ENCODE results near the gene RNASEH2A. TPM values are rescaled to one million over a fixed set of nuclear protein-coding genes. Genes with fewer than 3 reads are reported as not detected.
"Not testable (repeated sequence)": the region's sequence is repeated elsewhere in the genome, so short reads cannot be mapped to it uniquely, and the experiment has no call there.

The RNASEH2A gene
- polyA plus RNA-seq, 1 of the 3 experiments (the other 2 are of a cell fraction) = 48.1 TPM

DNA sequence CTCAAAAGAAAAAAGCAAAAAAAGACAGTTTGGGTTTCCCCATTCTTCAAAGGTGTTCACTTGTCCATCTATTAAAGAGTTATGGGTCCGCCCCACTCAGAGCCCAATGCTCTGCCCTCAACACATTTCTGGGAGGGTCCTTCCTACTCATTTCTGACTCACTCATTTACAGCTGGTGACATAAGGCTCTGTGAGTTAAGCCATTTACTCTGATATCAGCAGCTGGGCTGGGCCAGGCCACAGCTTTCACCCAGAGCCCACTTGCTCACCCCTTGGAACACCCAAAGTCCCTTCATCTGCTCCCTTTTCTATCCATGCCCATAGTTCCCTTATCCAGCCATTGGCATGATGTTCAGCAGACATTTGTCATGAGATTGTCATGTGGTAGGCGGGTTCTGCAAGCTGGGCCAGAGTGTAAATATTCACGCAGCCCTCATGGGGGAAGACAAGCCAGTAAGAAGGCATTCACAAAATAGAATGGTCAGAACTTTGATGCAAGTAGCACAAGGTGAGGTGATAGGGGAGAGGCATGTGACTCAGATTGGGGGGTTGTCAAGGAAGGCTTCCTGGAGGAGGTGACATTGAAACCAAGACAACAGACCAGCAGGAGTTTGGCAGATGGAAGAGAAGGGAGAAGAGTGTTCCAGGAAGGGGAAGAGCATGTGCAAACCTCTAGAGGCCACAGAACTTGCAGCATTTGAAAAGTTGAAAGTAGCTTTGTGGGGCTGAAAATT is 37.8 kb downstream of the RNASEH2A start:
- 90% methylated on average over 3 of the region's 3 CpGs for WGBS (ENCODE audit: low lambda C conversion rate)
- Histone ChIP-seq H3K36me3 (replicated peaks in 1 of 2; ENCODE audit: control insufficient read depth in 1 of 2, insufficient read depth in 2 of 2, low read length in 1 of 2) (no peaks in the 10 kb centered on the region), H3K9me3 (no peaks in the 10 kb centered on the region), H3K79me2 (ENCODE audit: insufficient read depth) (no peaks in the 10 kb centered on the region), H3K9me2 (no peaks in the 10 kb centered on the region), H2AFZ (ENCODE audit: low read depth) (no peak overlapping the region), H3K4me1 (ENCODE audit: control insufficient read depth in 1 of 2, insufficient read depth in 2 of 2, low read depth in 1 of 2, low read length in 1 of 2) (peaks cover 0 to 25% of the 10 kb centered on the region in 2 experiments; a peak in 1 of 4 replicates), H4K20me1 (ENCODE audit: insufficient read depth) (no peaks in the 10 kb centered on the region), H3K4me2 (no peak overlapping the region), H3F3A (replicated peaks; ENCODE audit: insufficient read depth) (peaks cover 12% of the 10 kb centered on the region), H3K27ac (ENCODE audit: low read depth in 2 of 2, low read length in 1 of 2) (no peak overlapping the region), H3K27me3 (ENCODE audit: insufficient read depth) (no peaks in the 10 kb centered on the region), H3K4me3 (ENCODE audit: low read depth in 2 of 2, low read length in 1 of 2) (no peak overlapping the region), H3K9ac (no peak overlapping the region)
- no peak for DNase-seq
- POLR2A ChIA-PET = no interaction called here
- CTCF ChIA-PET = interaction anchor here (0.6 to 1.2 kb wide), 2 partner anchors 36 to 41 kb away, joined by 3 read pairs; no protein-coding TSS in a partner anchor
- TF ChIP-seq GATA2 (CRISPR knock-in tag; IDR thresholded peaks at IDR 0.05) = no peak
- no peak for TF ChIP-seq MXI1 (IDR thresholded peaks at IDR 0.05; ENCODE audit: low read depth, low read length)
- TF ChIP-seq, protein P1, sequence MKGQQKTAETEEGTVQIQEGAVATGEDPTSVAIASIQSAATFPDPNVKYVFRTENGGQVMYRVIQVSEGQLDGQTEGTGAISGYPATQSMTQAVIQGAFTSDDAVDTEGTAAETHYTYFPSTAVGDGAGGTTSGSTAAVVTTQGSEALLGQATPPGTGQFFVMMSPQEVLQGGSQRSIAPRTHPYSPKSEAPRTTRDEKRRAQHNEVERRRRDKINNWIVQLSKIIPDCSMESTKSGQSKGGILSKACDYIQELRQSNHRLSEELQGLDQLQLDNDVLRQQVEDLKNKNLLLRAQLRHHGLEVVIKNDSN (IDR thresholded peaks at IDR 0.05; ENCODE audit: borderline replicate concordance, low read depth) = no peak
- TF ChIP-seq, protein P2, sequence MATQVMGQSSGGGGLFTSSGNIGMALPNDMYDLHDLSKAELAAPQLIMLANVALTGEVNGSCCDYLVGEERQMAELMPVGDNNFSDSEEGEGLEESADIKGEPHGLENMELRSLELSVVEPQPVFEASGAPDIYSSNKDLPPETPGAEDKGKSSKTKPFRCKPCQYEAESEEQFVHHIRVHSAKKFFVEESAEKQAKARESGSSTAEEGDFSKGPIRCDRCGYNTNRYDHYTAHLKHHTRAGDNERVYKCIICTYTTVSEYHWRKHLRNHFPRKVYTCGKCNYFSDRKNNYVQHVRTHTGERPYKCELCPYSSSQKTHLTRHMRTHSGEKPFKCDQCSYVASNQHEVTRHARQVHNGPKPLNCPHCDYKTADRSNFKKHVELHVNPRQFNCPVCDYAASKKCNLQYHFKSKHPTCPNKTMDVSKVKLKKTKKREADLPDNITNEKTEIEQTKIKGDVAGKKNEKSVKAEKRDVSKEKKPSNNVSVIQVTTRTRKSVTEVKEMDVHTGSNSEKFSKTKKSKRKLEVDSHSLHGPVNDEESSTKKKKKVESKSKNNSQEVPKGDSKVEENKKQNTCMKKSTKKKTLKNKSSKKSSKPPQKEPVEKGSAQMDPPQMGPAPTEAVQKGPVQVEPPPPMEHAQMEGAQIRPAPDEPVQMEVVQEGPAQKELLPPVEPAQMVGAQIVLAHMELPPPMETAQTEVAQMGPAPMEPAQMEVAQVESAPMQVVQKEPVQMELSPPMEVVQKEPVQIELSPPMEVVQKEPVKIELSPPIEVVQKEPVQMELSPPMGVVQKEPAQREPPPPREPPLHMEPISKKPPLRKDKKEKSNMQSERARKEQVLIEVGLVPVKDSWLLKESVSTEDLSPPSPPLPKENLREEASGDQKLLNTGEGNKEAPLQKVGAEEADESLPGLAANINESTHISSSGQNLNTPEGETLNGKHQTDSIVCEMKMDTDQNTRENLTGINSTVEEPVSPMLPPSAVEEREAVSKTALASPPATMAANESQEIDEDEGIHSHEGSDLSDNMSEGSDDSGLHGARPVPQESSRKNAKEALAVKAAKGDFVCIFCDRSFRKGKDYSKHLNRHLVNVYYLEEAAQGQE (IDR thresholded peaks at IDR 0.05; ENCODE audit: low read depth, low read length) = no peak
- TF ChIP-seq POLR2AphosphoS5 (IDR thresholded peaks at IDR 0.05; ENCODE audit: low read depth, low read length) = no peak
- TF ChIP-seq, protein P3, sequence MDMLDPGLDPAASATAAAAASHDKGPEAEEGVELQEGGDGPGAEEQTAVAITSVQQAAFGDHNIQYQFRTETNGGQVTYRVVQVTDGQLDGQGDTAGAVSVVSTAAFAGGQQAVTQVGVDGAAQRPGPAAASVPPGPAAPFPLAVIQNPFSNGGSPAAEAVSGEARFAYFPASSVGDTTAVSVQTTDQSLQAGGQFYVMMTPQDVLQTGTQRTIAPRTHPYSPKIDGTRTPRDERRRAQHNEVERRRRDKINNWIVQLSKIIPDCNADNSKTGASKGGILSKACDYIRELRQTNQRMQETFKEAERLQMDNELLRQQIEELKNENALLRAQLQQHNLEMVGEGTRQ (IDR thresholded peaks at IDR 0.05; ENCODE audit: borderline replicate concordance, low read depth, low read length) = no peak
- no peak for TF ChIP-seq ELF1 (IDR thresholded peaks at IDR 0.05)
- TF ChIP-seq, protein P4, sequence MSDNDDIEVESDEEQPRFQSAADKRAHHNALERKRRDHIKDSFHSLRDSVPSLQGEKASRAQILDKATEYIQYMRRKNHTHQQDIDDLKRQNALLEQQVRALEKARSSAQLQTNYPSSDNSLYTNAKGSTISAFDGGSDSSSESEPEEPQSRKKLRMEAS (IDR thresholded peaks at IDR 0.05; ENCODE audit: low read depth) = no peak
- no peak for TF ChIP-seq RFX5 (IDR thresholded peaks at IDR 0.05; ENCODE audit: low read length)
- TF ChIP-seq, protein P5, sequence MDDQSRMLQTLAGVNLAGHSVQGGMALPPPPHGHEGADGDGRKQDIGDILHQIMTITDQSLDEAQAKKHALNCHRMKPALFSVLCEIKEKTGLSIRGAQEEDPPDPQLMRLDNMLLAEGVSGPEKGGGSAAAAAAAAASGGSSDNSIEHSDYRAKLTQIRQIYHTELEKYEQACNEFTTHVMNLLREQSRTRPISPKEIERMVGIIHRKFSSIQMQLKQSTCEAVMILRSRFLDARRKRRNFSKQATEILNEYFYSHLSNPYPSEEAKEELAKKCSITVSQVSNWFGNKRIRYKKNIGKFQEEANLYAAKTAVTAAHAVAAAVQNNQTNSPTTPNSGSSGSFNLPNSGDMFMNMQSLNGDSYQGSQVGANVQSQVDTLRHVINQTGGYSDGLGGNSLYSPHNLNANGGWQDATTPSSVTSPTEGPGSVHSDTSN (IDR thresholded peaks at IDR 0.05) = no peak
- TF ChIP-seq FOSL2 (IDR thresholded peaks at IDR 0.05; ENCODE audit: borderline replicate concordance, low read depth) = no peak
- no peak for TF ChIP-seq EZH2phosphoT487 (IDR thresholded peaks at IDR 0.05; ENCODE audit: borderline replicate concordance, low read depth)
- TF ChIP-seq, protein P6, sequence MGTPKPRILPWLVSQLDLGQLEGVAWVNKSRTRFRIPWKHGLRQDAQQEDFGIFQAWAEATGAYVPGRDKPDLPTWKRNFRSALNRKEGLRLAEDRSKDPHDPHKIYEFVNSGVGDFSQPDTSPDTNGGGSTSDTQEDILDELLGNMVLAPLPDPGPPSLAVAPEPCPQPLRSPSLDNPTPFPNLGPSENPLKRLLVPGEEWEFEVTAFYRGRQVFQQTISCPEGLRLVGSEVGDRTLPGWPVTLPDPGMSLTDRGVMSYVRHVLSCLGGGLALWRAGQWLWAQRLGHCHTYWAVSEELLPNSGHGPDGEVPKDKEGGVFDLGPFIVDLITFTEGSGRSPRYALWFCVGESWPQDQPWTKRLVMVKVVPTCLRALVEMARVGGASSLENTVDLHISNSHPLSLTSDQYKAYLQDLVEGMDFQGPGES (IDR thresholded peaks at IDR 0.05; ENCODE audit: low read depth, low read length) = no peak
- TF ChIP-seq NRF1 (IDR thresholded peaks at IDR 0.05; ENCODE audit: low read depth, low read length) = no peak
- TF ChIP-seq FOXM1 (IDR thresholded peaks at IDR 0.05; ENCODE audit: low read depth) = no peak
- TF ChIP-seq EP300 (IDR thresholded peaks at IDR 0.05; ENCODE audit: borderline replicate concordance in 1 of 2, low read depth in 1 of 2, low read length in 1 of 2) = no peak
- TF ChIP-seq RCOR1 (IDR thresholded peaks at IDR 0.05; ENCODE audit: low read length) = no peak
- no peak for TF ChIP-seq TEAD4 (IDR thresholded peaks at IDR 0.05; ENCODE audit: borderline replicate concordance, insufficient read depth)

DNA sequence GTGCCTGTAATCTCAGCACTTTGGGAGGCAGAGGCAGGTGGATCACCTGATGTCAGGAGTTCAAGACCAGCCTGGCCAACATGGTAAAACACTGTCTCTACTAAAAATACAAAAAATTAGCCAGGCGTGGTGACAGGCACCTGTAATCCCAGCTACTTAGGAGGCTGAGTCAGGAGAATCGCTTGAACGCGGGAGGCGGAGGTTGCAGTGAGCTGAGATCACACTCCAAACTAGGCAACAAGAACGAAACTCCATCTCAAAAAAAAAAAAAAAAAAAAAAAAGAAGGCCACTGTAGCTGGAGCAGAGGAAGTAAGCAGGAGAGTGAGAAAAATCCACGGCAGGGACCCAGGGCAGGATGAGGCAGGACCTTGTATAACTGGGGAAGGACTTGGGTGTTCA is 40.2 kb downstream of the RNASEH2A start:
- H3K9me2 ChIP-seq; H3K79me2 ChIP-seq (ENCODE audit: insufficient read depth); H3K27ac ChIP-seq (ENCODE audit: low read depth in 2 of 2, low read length in 1 of 2); H3F3A ChIP-seq (replicated peaks; ENCODE audit: insufficient read depth); H3K9me3 ChIP-seq; H3K4me1 ChIP-seq (ENCODE audit: control insufficient read depth in 1 of 2, insufficient read depth in 2 of 2, low read depth in 1 of 2, low read length in 1 of 2); H3K4me3 ChIP-seq (ENCODE audit: low read depth in 2 of 2, low read length in 1 of 2); H3K27me3 ChIP-seq (ENCODE audit: insufficient read depth); H4K20me1 ChIP-seq (ENCODE audit: insufficient read depth); H3K4me2 ChIP-seq; H2AFZ ChIP-seq (ENCODE audit: low read depth); H3K36me3 ChIP-seq (replicated peaks in 1 of 2; ENCODE audit: control insufficient read depth in 1 of 2, insufficient read depth in 2 of 2, low read length in 1 of 2); DNase-seq; H3K9ac ChIP-seq: not testable (repeated sequence)
- CTCF ChIA-PET = interaction anchor here (0.6 to 4.9 kb wide), 29 partner anchors 8 to 169 kb away, joined by 3 to 69 read pairs (median 6); partner anchors contain the start of genes BEST2, DNASE2, JUNB and KLF1
- 88% methylated on average over 7 of the region's 7 CpGs for WGBS (ENCODE audit: low lambda C conversion rate)
- POLR2A ChIA-PET = interaction anchor here (1.0 to 1.7 kb wide), 2 partner anchors 18 to 55 kb away, joined by 3 to 4 read pairs; no protein-coding TSS in a partner anchor

Data from SK-N-SH (cell line).